ENCODE measurements around the gene ABLIM1. TPM values are rescaled to one million over a fixed set of nuclear protein-coding genes. Genes with fewer than 3 reads are reported as not detected.

Gene ABLIM1
- total RNA-seq, 4 donors from 2014 or later: 185 to 345 (median 304) TPM

DNA sequence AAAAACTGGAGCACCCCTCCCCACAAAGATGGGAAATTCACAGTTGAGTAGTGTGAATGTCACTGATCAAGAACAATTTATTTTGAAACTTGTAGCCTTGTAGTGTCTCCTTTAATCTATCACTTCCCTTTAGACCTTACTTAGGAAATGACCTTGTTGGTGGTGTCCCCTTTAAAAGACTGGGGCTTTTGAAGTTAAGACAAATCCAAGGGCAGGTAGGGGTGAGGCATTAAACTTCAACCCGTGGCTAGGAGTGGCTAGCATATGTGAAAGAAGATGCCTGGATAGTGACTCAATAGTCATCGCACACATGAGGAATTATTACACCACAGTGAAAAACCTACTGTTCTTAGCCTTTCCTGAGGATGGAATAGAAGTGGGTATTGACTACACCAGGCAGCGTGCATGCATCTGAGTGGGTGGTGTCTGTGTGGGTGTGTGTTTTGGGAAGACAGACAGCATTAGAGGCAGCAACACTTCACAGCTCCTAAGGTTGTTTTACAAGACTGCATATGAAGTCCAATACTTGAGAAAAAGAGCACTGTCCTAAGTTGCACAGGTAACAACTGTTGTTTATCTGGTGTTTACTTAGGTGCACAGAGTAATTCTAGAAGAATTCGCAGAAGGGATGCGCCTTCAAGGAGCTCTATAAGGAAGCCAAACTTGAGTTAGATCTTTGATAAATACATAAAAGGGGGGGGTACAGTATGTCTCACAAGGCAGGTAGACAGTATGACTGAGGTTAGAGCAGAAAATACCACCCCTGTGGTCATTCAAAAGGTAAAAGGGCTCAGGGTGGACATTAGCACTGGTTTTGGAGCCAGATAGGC is 32.9 kb downstream of the ABLIM1 start:
- no peak for DNase-seq
- intact Hi-C loops (cut with DNase I): no loop called here
- TF ChIP-seq, protein P1, sequence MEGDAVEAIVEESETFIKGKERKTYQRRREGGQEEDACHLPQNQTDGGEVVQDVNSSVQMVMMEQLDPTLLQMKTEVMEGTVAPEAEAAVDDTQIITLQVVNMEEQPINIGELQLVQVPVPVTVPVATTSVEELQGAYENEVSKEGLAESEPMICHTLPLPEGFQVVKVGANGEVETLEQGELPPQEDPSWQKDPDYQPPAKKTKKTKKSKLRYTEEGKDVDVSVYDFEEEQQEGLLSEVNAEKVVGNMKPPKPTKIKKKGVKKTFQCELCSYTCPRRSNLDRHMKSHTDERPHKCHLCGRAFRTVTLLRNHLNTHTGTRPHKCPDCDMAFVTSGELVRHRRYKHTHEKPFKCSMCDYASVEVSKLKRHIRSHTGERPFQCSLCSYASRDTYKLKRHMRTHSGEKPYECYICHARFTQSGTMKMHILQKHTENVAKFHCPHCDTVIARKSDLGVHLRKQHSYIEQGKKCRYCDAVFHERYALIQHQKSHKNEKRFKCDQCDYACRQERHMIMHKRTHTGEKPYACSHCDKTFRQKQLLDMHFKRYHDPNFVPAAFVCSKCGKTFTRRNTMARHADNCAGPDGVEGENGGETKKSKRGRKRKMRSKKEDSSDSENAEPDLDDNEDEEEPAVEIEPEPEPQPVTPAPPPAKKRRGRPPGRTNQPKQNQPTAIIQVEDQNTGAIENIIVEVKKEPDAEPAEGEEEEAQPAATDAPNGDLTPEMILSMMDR (IDR thresholded peaks at IDR 0.05): no peak
- TF ChIP-seq POLR2A (IDR thresholded peaks at IDR 0.05): no peak
- Histone ChIP-seq H3K36me3 (no peaks in the 10 kb centered on the region), H3K9me3 (no peaks in the 10 kb centered on the region), H3K27me3 (peaks cover 0 to 4% (median 0%) of the 10 kb centered on the region in 4 donors), H3K27ac (peak overlapping the region; percentile 63 to 88 (median 76)), H3K4me3 (no peak overlapping the region), H3K4me1 (peaks cover 13 to 61% (median 27%) of the 10 kb centered on the region in 3 donors)
- 61 to 72% methylated on average over 5 of the region's 5 CpGs for WGBS, 2 donors

DNA sequence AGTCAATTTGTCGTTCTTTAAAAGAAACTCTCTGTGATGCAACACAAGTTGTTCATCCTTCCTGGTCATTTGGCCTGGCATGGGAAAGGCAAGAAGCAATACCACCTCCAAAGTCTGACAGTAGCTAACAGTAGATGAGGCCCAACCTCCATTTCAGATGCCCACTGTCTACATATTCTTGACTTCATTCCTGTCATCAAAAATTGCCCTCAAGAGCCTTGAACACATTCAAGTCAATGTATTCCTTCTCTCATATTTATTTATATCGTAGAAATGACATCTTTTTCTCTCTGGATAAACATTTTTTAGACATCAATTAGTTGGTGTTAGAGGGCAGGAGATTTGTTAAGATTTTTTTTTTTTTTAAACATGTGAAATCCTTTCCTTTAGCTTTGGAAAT is 33.7 kb downstream of the ABLIM1 start:
- WGBS, 2 donors: 82 to 83% methylated on average over 2 of the region's 2 CpGs
- TF ChIP-seq POLR2A (IDR thresholded peaks at IDR 0.05): no peak
- TF ChIP-seq, protein P1 (IDR thresholded peaks at IDR 0.05): no peak
- H3K27me3 ChIP-seq: peaks cover 0 to under 1% (median 0%) of the 10 kb centered on the region in 4 donors

DNA sequence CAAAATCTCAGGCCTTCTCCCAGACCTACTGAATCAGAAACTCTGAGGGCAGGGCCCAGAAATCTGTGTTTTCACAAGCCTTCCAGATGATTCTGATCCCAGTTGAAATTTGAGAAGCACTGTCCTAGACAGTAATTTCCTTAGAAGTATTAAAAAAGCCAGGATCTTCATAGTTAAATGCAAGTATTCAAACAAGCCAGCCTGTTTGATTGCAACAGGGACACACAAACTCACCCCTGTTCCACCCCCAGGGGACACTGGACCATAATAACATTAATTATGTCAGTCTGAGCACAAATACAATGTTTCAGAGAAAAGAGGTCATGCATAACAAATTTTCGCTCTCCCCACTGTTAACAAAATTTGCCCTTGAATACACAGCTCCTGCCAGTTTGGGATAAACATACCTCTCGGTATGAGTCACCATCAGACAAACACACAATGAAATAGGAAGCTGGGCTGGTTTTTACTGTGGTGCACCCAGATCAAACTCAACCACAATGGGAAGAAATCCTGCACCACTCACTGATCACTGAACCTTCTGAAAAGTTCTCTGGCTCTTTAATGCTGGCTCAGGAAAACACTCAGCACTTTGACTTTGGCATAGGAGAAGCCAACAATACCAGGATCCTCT is 34.3 kb downstream of the ABLIM1 start:
- H3K4me3 ChIP-seq: no peak overlapping the region
- peaks cover 13 to 56% (median 27%) of the 10 kb centered on the region in 3 donors for H3K4me1 ChIP-seq
- 12 to 14% methylated on average over 2 of the region's 2 CpGs for WGBS, 2 donors
- H3K9me3 ChIP-seq: no peaks in the 10 kb centered on the region
- DNase-seq: no peak
- intact Hi-C loops (cut with DNase I): no loop called here
- peak overlapping the region; percentile 63 to 88 (median 81) for H3K27ac ChIP-seq
- H3K36me3 ChIP-seq: peaks cover 0 to 4% (median 0%) of the 10 kb centered on the region in 3 donors
- TF ChIP-seq, protein P1 (IDR thresholded peaks at IDR 0.05): no peak
- no peak for TF ChIP-seq POLR2A (IDR thresholded peaks at IDR 0.05)
- no peaks in the 10 kb centered on the region for H3K27me3 ChIP-seq

More for the DNA sequence above, 33.7 kb downstream of the ABLIM1 start:
- DNase-seq: no peak
- no peak overlapping the region for H3K4me3 ChIP-seq
- no peaks in the 10 kb centered on the region for H3K36me3 ChIP-seq
- H3K9me3 ChIP-seq: no peaks in the 10 kb centered on the region
- H3K27ac ChIP-seq: peak overlapping the region; percentile 63 to 88 (median 81)
- intact Hi-C loops (cut with DNase I): no loop called here
- peaks cover 13 to 56% (median 27%) of the 10 kb centered on the region in 3 donors for H3K4me1 ChIP-seq

DNA sequence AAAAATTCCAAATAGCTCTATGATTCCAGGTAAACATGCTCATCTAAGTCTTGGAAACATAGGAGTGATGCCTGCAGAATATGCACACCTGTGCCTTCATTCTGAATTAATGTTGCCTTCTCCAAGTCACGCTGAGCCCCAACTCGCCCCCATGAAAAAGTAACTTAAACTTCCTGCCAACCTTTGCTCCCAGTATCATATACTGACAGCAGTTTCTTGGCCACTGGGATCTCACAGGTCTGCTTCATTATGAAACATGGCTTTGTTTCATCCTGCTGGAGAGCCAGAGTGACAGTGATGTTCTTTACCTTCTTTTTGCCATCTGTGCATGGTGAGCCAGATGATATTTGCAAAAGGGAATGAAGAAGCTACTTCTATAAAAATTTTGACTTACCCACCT is 34.9 kb downstream of the ABLIM1 start:
- TF ChIP-seq POLR2A (IDR thresholded peaks at IDR 0.05): no peak
- TF ChIP-seq, protein P1 (IDR thresholded peaks at IDR 0.05): no peak
- Histone ChIP-seq H3K36me3 (peaks cover 0 to 4% (median 0%) of the 10 kb centered on the region in 3 donors), H3K27ac (peak overlapping the region; percentile 63 to 88 (median 81)), H3K4me1 (peaks cover 13 to 56% (median 27%) of the 10 kb centered on the region in 3 donors), H3K9me3 (no peaks in the 10 kb centered on the region), H3K4me3 (no peak overlapping the region), H3K27me3 (no peaks in the 10 kb centered on the region)
- WGBS, 2 donors: 41 to 80% methylated on average over 1 to 2 of the region's 2 CpGs
- DNase-seq: no peak
- intact Hi-C loops (cut with DNase I): no loop called here

DNA sequence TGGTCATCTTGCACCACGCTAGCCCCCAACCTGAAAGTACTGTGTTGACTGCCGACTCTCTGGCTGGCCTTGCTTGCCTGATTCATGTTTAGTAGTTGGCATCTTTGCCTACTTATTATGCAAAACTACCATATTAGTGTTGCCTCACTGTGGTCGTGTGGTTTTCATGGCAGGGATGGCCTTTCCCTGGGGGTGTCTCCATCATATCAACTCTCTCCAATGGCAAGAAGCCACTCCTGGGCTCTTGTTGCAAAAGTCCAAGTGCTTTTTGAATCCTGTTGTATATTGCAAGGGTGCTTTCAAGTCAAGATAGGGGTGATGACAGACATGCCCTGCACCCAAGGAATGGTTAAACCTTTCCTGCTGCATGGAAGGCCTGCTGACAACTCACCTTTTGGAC is 39.4 kb downstream of the ABLIM1 start:
- intact Hi-C loops (cut with DNase I): no loop called here
- H3K9me3 ChIP-seq: no peaks in the 10 kb centered on the region
- 71 to 75% methylated on average over 2 to 3 of the region's 3 CpGs for WGBS, 2 donors
- DNase-seq: no peak
- peaks cover 9 to 43% (median 21%) of the 10 kb centered on the region in 3 donors for H3K4me1 ChIP-seq
- no peak overlapping the region for H3K4me3 ChIP-seq
- H3K36me3 ChIP-seq: peaks cover 0 to 4% (median 0%) of the 10 kb centered on the region in 3 donors
- TF ChIP-seq, protein P1 (IDR thresholded peaks at IDR 0.05): no peak
- no peak for TF ChIP-seq POLR2A (IDR thresholded peaks at IDR 0.05)
- H3K27me3 ChIP-seq: no peaks in the 10 kb centered on the region
- H3K27ac ChIP-seq: no peak overlapping the region
